HepG2 (cell line): ENCODE measurements around the gene EHD4.

Source experiments
- MED1 ChIP-seq: sonication (generic); formaldehyde crosslinking; IDR thresholded peaks from 2 replicates; pipeline ENCODE4 v1.4.0; 2020; ENCODE audit warnings: missing genetic modification reagents
- NFRKB ChIP-seq: fragments of 450-650 bp; IDR thresholded peaks from 2 replicates; pipeline ENCODE4 v1.6.1; 2017
- TEAD2 ChIP-seq: sonication (generic); formaldehyde crosslinking; IDR thresholded peaks from 2 replicates; pipeline ENCODE4 v1.9.0; 2021; ENCODE audit warnings: missing genetic modification reagents

- TF ChIP-seq MED1 (CRISPR knock-in tag), result no peak
- no peak for TF ChIP-seq NFRKB
- TF ChIP-seq TEAD2 (CRISPR knock-in tag), result no peak
These were observed 20.3 kb downstream of the EHD4 start for GRCh38 chr15:41952013-41952563.
